HG02678 (cell line): ENCODE data around the gene ZNF71.
"Not testable (repeated sequence)": the region's sequence is repeated elsewhere in the genome, so short reads cannot be mapped to it uniquely, and the experiment has no call there.

ENCODE experiments used
- ATAC-seq: cut with Tn5 transposase; IDR thresholded peaks from one replicate; pipeline ENCODE4 v1.9.1; 2021; ENCODE audit warnings: mild to moderate bottlenecking, moderate library complexity; ENCODE audit not compliant: unreplicated experiment

ZNF71 gene

GRCh38 chr19:56619121-56619520 lies 24.0 kb downstream of the ZNF71 start:
- ATAC-seq: no peak

DNA sequence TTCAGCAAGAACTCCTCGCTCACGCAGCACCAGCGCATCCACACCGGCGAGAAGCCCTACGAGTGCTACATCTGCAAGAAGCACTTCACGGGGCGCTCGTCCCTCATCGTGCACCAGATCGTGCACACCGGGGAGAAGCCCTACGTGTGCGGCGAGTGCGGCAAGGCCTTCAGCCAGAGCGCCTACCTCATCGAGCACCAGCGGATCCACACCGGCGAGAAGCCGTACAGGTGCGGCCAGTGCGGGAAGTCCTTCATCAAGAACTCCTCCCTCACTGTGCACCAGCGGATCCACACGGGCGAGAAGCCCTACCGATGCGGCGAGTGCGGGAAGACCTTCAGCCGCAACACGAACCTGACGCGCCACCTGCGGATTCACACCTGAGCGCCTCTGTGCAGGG lies 27.3 kb downstream of the ZNF71 start:
- no peak for ATAC-seq

GRCh38 chr19:56623006-56623405 lies 27.9 kb downstream of the ZNF71 start:
- ATAC-seq: no peak

GRCh38 chr19:56625708-56626107 lies 30.6 kb downstream of the ZNF71 start:
- no peak for ATAC-seq

GRCh38 chr19:56633021-56633420 lies 37.9 kb downstream of the ZNF71 start:
- ATAC-seq: no peak

DNA sequence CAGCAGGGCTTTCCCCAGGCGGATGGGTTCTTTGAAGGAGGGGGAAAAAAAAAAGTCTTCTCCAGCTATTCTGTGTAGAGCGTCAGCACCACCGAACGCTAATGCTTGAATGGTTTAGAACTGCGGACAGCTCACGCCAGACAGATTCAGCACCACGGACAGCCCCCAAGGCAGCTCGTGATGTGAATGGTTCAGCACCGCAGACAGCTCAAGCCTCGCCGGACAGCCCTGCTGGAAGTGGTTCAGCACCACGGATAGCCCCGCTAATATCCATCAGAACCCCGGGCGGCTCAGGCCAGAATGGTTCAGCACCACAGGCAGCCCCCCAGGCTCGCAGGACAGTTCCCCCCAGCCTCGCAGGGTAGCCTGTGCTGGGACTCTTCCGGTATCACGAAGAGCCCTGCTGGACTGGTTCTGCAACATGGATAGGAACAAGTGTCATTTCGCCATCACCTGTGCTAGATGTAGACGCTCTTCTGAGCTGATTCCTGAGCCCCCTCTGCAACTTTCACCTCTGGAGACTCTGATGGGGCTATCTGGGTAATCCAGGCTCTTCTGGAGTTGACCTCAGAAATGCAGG lies 43.0 kb downstream of the ZNF71 start:
- no peak for ATAC-seq

GRCh38 chr19:56639217-56639616 lies 44.1 kb downstream of the ZNF71 start:
- ATAC-seq: no peak

- ATAC-seq: no peak
Observed at GRCh38 chr19:56642711-56643459, 47.8 kb downstream of the ZNF71 start, which contains the start of gene SMIM17. TSS of gene SMIM17 (plus strand) at chr19:56643159. CDS start at chr19:56645668, 2,509 bp downstream.

GRCh38 chr19:56643460-56643955 lies 48.4 kb downstream of the ZNF71 start:
- no peak for ATAC-seq

DNA sequence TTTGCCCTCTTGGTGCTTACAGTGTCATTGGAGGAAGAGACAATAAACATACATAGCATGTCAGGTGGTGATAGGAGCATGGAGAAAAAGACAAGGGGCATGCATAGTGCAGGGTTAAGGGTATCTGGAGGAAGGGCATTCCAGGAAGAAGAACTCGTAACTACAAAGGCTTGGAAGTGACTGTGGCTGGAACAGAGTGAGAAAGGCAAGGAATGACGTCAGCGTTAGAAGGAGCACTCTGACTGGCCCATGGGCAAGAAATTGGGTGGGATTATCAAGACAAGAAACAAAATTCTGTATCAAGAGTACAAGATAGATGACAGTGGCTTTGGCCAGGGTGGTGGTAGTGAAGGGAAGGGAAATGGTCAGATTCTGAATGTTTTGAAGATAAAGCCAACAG lies 59.0 kb downstream of the ZNF71 start:
- no peak for ATAC-seq

DNA sequence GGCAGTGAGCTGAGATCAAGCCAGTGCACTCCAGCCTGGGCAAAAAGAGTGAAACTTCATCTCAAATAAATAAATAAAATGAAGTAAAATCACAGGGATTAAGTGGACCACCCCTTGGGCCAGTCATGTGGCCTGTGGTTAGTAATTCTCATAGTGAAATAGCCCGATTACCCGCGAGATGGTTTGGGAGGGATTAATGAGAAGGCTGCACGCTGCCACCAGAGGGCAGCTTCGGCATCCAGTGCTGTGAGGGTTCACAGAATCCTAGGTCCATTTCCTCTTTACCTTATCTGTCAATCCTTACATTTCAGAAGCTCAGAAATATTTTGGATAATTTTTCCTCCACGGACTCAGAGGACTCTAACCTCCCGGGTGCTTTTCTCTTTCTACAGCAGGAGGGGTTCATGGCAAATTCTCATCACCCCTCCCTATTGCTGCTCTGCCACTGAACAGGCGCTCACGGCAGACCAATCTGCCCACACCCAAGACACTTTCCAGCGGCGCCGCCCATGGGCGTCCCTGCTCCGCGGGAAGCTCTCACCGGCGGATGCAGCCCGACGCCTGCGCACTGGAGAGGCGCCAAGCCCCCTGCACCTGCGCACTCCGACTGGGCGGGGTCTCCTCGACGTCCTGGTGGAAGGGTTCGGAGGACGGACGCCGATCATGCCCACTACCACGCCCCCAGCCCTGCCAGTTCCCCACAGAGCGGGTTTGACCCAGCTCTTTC lies 65.4 kb downstream of the ZNF71 start:
- ATAC-seq: no peak

DNA sequence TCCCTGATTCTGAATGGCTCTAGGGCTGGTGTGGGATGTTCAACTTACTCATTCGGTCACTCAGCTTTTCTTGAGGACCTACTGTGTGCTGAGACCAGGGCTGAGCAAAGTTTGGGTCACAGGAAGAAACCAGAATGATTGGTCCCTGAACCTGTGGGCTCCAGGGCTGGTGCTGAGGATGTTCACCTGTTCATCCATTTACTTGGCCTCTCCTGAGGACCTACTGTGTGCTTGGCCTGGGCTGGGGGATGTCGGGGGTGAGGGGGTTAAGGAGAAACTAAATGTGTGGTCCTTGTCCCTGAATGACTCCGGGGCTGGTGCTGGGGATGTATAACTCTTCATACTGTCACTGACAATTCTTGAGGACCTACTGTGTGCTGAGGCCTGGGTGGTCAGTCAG lies 66.1 kb downstream of the ZNF71 start:
- no peak for ATAC-seq

GRCh38 chr19:56663931-56664500 lies 68.9 kb downstream of the ZNF71 start:
- ATAC-seq: no peak

- ATAC-seq: no peak
Observed at GRCh38 chr19:56664511-56664910, 69.4 kb downstream of the ZNF71 start.

DNA sequence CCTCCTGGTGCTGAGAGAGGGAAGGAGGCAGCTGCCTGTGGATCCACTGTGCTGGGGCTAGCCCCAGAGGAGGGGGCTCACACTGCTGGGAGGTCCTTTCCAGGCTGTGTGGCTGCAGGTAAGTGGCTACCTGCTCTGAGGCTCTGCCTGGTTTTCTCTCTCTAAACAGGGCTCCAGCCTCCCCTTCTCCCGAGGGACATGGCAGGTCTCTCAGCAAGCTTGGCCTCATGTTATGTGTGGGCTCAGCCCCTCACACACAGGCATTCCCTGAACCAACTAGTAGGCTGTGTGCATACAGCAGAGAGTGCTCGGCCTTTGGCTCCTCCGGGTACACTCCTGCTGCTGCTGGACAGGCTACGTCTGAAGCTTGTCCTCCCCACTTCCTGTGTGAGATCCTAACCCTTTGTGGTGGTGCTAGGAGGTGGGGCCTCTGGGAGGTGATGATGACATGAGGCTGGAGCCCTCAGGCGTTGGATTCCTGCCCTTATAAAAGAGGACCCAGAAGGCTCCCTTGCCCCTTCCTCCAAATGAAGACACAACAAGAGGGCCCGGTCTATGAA lies 72.3 kb downstream of the ZNF71 start:
- ATAC-seq: no peak

DNA sequence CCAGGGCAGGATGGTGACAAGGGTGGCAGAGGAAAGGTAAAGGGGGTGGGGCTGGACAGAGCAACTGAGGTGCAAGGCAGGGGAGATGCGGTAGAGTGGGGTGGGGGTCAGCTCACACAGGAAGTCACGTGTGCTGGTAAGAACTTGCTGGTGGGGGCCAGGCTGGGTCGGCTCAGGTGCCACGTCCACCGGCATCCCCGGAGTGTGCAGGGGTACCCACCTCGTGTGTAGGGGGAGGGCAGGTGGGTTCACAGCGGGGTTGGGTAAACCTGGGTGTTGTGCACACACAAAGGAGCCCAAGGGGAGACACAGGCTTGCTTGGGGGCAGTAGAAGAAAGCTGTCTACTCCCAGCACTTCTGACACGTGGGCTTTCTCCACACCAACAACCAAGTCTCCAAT lies 73.6 kb downstream of the ZNF71 start:
- no peak for ATAC-seq

GRCh38 chr19:56670401-56670960 lies 75.4 kb downstream of the ZNF71 start:
- ATAC-seq: no peak

DNA sequence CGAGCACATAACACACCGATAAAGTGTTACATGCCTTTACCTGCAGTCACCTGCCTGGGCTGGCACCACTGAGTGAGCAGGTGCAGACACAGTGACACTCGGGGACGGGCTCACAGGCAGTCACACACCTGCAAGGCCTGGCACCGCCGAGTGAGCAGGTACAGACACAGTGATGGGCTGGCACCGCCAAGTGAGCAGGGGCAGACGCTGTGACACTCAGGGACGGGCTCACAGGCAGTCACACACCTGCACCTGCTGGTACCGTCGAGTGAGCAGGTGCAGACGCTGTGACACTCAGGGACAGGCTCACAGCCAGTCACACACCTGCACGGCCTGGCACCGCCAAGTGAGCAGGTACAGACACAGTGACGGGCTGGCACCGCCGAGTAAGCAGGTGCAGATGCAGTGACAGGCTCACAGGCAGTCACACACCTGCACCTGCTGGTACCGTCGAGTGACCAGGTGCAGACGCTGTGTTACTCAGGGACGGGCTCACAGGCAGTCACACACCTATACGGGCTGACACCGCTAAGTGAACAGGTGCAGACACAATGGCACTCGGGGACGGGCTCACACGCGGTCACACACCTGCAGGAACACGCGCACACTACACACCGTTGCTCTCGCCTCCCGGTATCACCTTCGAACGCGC lies 76.0 kb downstream of the ZNF71 start:
- no peak for ATAC-seq

GRCh38 chr19:56671613-56671994 lies 76.5 kb downstream of the ZNF71 start, which contains the start of gene ZNF835:
TSS of gene ZNF835 (minus strand) at chr19:56671757. CDS start at chr19:56665198, 6,559 bp downstream.
- ATAC-seq: no peak

- ATAC-seq: not testable (repeated sequence)
Observed at GRCh38 chr19:56672610-56673009, 77.5 kb downstream of the ZNF71 start.
